WTC11 (cell line): ENCODE results near the gene RAPGEF2. TPM values are rescaled to one million over a fixed set of nuclear protein-coding genes. Genes with fewer than 3 reads are reported as not detected.
A peak's percentile ranks its signal among the peaks of the same experiment; 100 is the strongest.

ENCODE experiments used
- ATAC-seq: fragments of 200-7000 bp; cut with Tn5 transposase; 2 replicates; pipeline ENCODE4 v1.10.0; 2021; ENCODE audit warnings: mild to moderate bottlenecking, moderate library complexity
- CTCF ChIA-PET: fragments of 300-600 bp; sonication (Branson Sonifier 250); formaldehyde crosslinking; loops from one replicate; lab custom pipeline; 2021; ENCODE audit warnings: antibody characterized with exemption; lab: Charles Lee
- POLR2A ChIA-PET: fragments of 350-600 bp; sonication (Branson Sonifier 250); formaldehyde crosslinking; loops from one replicate; lab custom pipeline; 2021; ENCODE audit warnings: antibody characterized with exemption; lab: Charles Lee
- DNase-seq: peaks from one replicate; pipeline ENCODE4 v3.0.0; 2021; ENCODE audit warnings: low spot score
- H3K27ac Mint-ChIP-seq: 2 replicates; pipeline ENCODE4 v1.8.0; 2021; ENCODE audit warnings: mixed read lengths
- H3K27me3 Mint-ChIP-seq: 2 replicates; pipeline ENCODE4 v1.8.0; 2021; ENCODE audit warnings: low read depth, mild to moderate bottlenecking, moderate library complexity, mixed read lengths
- H3K36me3 Mint-ChIP-seq: 2 replicates; pipeline ENCODE4 v1.8.0; 2021; ENCODE audit warnings: mixed read lengths
- H3K4me1 Mint-ChIP-seq: 2 replicates; pipeline ENCODE4 v1.8.0; 2022; ENCODE audit warnings: mixed read lengths
- H3K4me3 Mint-ChIP-seq: 2 replicates; pipeline ENCODE4 v1.8.0; 2021; ENCODE audit warnings: mild to moderate bottlenecking, moderate library complexity, mixed read lengths
- H3K9me3 Mint-ChIP-seq: 2 replicates; pipeline ENCODE4 v1.8.0; 2021; ENCODE audit warnings: mixed read lengths
- ATF1 ChIP-seq: sonication (generic); formaldehyde crosslinking; IDR thresholded peaks from 2 replicates; pipeline ENCODE4 v1.8.1; 2023; ENCODE audit warnings: mild to moderate bottlenecking, moderate library complexity, missing genetic modification reagents
- ATF6 ChIP-seq: sonication (generic); formaldehyde crosslinking; IDR thresholded peaks from 2 replicates; pipeline ENCODE4 v1.8.1; 2023; ENCODE audit warnings: mild to moderate bottlenecking, missing genetic modification reagents
- CBFB ChIP-seq: sonication (generic); formaldehyde crosslinking; IDR thresholded peaks from 2 replicates; pipeline ENCODE4 v1.8.1; 2022; ENCODE audit warnings: mild to moderate bottlenecking, low read depth, missing genetic modification reagents
- ETV6 ChIP-seq: sonication (generic); formaldehyde crosslinking; IDR thresholded peaks from 2 replicates; pipeline ENCODE4 v1.8.1; 2022; ENCODE audit warnings: mild to moderate bottlenecking, missing genetic modification reagents
- GTF2I ChIP-seq: fragments of 250-450 bp; sonication (Bioruptor Pico); conservative IDR thresholded peaks from 2 replicates; pipeline ENCODE4 v1.4.0; 2021; ENCODE audit warnings: mild to moderate bottlenecking
- IRF2 ChIP-seq: sonication (generic); formaldehyde crosslinking; IDR thresholded peaks from 2 replicates; pipeline ENCODE4 v1.8.0; 2022; ENCODE audit warnings: low read depth, missing genetic modification reagents, borderline replicate concordance
- NFATC4 ChIP-seq: fragments of 250-450 bp; sonication (Bioruptor Pico); IDR thresholded peaks from 2 replicates; pipeline ENCODE4 v1.9.0; 2021; ENCODE audit warnings: mild to moderate bottlenecking
- NR1H2 ChIP-seq: sonication (generic); formaldehyde crosslinking; IDR thresholded peaks from 2 replicates; pipeline ENCODE4 v1.9.0; 2021; ENCODE audit warnings: mild to moderate bottlenecking, moderate library complexity, missing genetic modification reagents
- NR3C1 ChIP-seq: sonication (generic); formaldehyde crosslinking; conservative IDR thresholded peaks from 2 replicates; pipeline ENCODE4 v1.8.1; 2023; ENCODE audit warnings: low read depth, mild to moderate bottlenecking, missing genetic modification reagents
- OVOL2 ChIP-seq: fragments of 250-450 bp; sonication (Bioruptor Pico); IDR thresholded peaks from 2 replicates; pipeline ENCODE4 v1.9.0; 2021; ENCODE audit warnings: mild to moderate bottlenecking, borderline replicate concordance
- PRDM15 ChIP-seq: sonication (generic); formaldehyde crosslinking; IDR thresholded peaks from 2 replicates; pipeline ENCODE4 v1.8.0; 2022; ENCODE audit warnings: missing genetic modification reagents
- USF2 ChIP-seq: sonication (generic); formaldehyde crosslinking; IDR thresholded peaks from 2 replicates; pipeline ENCODE4 v1.8.1; 2023; ENCODE audit warnings: mild to moderate bottlenecking, missing genetic modification reagents, moderate library complexity
- ZNF317 ChIP-seq: sonication (generic); formaldehyde crosslinking; IDR thresholded peaks from 2 replicates; pipeline ENCODE4 v1.8.1; 2023; ENCODE audit warnings: low read depth, mild to moderate bottlenecking, moderate library complexity, missing genetic modification reagents, borderline replicate concordance
- ZNF423 ChIP-seq: fragments of 250-450 bp; sonication (Bioruptor Pico); IDR thresholded peaks from 2 replicates; pipeline ENCODE4 v2.1.2; 2022; ENCODE audit warnings: mild to moderate bottlenecking, moderate library complexity
- total RNA-seq: library from RNA; stranded (reverse); gene quantifications from 3 replicates; pipeline ENCODE4 v1.2.3, GENCODE V29; 2021
- TF ChIP-seq, protein P1 (sequence below): sonication (generic); formaldehyde crosslinking; IDR thresholded peaks from 2 replicates; pipeline ENCODE4 v1.8.0; 2022; ENCODE audit warnings: mild to moderate bottlenecking, missing genetic modification reagents
- TF ChIP-seq, protein P2 (sequence below): sonication (generic); formaldehyde crosslinking; conservative IDR thresholded peaks from 2 replicates; pipeline ENCODE4 v1.8.1; 2022; ENCODE audit warnings: mild to moderate bottlenecking, missing genetic modification reagents
- TF ChIP-seq, protein P3 (sequence below): sonication (generic); formaldehyde crosslinking; IDR thresholded peaks from 2 replicates; pipeline ENCODE4 v1.8.1; 2023; ENCODE audit warnings: mild to moderate bottlenecking, missing genetic modification reagents, moderate library complexity

RAPGEF2 gene
- total RNA-seq, 1 experiment from 2014 or later, result 40.6 TPM

DNA sequence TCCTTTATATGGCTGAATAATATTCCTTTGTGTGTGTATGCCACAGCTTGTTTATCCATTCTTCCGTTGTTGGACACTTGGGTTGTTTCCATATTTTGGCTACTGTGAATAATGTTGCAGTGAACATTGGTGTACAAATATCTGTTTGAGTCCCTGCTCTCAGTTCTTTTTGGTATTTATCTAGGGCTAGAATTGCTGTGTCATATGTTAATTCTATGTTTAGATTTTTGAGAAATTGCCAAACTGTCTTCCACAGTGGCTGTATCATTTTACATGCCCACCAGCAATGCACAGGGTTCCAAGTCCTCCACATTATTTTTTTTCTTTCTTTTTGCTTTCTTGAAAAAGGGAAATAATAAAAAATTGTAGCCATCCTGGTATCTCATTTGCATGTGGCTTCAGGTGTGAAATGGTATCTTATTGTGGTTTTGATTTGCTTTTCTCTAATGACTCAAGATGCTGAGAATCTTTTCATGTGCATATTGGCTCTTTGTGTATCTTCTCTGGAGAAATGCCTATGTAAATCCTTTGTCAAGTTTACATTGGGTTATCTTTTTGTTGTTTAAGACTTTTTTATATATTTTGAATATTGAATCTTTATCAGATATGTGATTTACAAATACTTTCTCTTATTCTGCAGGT is 129.7 kb downstream of the RAPGEF2 start:
- DNase-seq (no peak), ATAC-seq (no peak; the same call in 1 of the 2 replicates)
- ChIA-PET CTCF (no interaction called here), POLR2A (no interaction called here)
- Mint-ChIP-seq H3K27me3 (no peaks in the 10 kb centered on the region), H3K4me3 (no peak overlapping the region), H3K27ac (peak overlapping the region; percentile 75), H3K36me3 (0 out of 2 replicates have a peak, but pooled peaks cover 3% of the 10 kb centered on the region), H3K9me3 (peaks cover 6% of the 10 kb centered on the region), H3K4me1 (peaks cover 53% of the 10 kb centered on the region)
- no peak for TF ChIP-seq ATF1
- no peak for TF ChIP-seq NR1H2
- TF ChIP-seq, protein P1, sequence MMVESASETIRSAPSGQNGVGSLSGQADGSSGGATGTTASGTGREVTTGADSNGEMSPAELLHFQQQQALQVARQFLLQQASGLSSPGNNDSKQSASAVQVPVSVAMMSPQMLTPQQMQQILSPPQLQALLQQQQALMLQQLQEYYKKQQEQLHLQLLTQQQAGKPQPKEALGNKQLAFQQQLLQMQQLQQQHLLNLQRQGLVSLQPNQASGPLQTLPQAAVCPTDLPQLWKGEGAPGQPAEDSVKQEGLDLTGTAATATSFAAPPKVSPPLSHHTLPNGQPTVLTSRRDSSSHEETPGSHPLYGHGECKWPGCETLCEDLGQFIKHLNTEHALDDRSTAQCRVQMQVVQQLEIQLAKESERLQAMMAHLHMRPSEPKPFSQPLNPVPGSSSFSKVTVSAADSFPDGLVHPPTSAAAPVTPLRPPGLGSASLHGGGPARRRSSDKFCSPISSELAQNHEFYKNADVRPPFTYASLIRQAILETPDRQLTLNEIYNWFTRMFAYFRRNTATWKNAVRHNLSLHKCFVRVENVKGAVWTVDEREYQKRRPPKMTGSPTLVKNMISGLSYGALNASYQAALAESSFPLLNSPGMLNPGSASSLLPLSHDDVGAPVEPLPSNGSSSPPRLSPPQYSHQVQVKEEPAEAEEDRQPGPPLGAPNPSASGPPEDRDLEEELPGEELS (CRISPR knock-in tag), result no peak
- no peak for TF ChIP-seq USF2 (CRISPR knock-in tag)
- TF ChIP-seq IRF2 (CRISPR knock-in tag), result no peak
- TF ChIP-seq NFATC4, result no peak
- no peak for TF ChIP-seq NR3C1 (CRISPR knock-in tag)
- TF ChIP-seq, protein P2, sequence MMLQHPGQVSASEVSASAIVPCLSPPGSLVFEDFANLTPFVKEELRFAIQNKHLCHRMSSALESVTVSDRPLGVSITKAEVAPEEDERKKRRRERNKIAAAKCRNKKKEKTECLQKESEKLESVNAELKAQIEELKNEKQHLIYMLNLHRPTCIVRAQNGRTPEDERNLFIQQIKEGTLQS (CRISPR knock-in tag), result no peak

- ChIA-PET POLR2A (no interaction called here), CTCF (no interaction called here)
- ATAC-seq (no peak), DNase-seq (no peak)
- H3K27ac Mint-ChIP-seq, result 0 out of 2 replicates have a peak overlapping the region, but pooled peaks have one; percentile 58
- TF ChIP-seq GTF2I (no peak), ZNF317 (CRISPR knock-in tag) (peak; percentile 82; the same call in 1 of the 2 replicates)
- peaks cover 26% of the 10 kb centered on the region for H3K4me1 Mint-ChIP-seq
- H3K36me3 Mint-ChIP-seq, result 0 out of 2 replicates have a peak, but pooled peaks cover 3% of the 10 kb centered on the region
- H3K4me3 Mint-ChIP-seq, result no peak overlapping the region
- H3K27me3 Mint-ChIP-seq, result no peaks in the 10 kb centered on the region
- peaks cover 6% of the 10 kb centered on the region for H3K9me3 Mint-ChIP-seq
Observed at GRCh38 chr4:159235779-159236368, 133.0 kb downstream of the RAPGEF2 start.

DNA sequence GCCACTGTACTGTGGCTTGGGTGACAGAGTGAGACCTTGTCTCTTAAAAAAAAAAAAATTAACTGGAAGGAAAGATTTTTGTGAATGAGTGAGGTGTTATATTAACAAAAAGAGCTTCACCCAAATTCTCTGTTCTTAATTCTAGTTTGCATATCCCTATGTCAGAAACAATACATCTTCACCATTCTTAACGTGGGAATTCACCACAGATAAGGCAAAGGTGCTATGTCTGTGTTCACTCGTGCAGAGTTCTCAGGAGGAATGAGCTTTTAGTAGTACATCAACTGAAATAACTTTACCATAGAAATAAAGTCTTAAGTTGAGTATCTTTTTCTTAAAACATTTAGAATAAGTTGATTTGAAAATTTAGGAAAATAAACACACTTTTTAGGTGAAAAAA is 135.1 kb downstream of the RAPGEF2 start:
- H3K27me3 Mint-ChIP-seq, result no peaks in the 10 kb centered on the region
- H3K4me3 Mint-ChIP-seq, result no peak overlapping the region
- ChIA-PET CTCF (interaction anchor here (0.6 to 0.7 kb wide), 2 partner anchors 35 to 46 kb away, joined by 3 to 4 read pairs; no protein-coding TSS in a partner anchor), POLR2A (no interaction called here)
- H3K27ac Mint-ChIP-seq, result no peak overlapping the region
- 0 out of 2 replicates have a peak, but pooled peaks cover 3% of the 10 kb centered on the region for H3K36me3 Mint-ChIP-seq
- ATAC-seq (no peak), DNase-seq (no peak)
- H3K4me1 Mint-ChIP-seq, result peaks cover 13% of the 10 kb centered on the region
- no peaks in the 10 kb centered on the region for H3K9me3 Mint-ChIP-seq
- TF ChIP-seq ETV6 (CRISPR knock-in tag) (no peak), ZNF423 (CRISPR knock-in tag) (no peak), CBFB (CRISPR knock-in tag) (no peak), PRDM15 (CRISPR knock-in tag) (no peak), ATF6 (no peak), OVOL2 (CRISPR knock-in tag) (no peak)
- TF ChIP-seq, protein P1 (CRISPR knock-in tag), result no peak
- TF ChIP-seq, protein P3, sequence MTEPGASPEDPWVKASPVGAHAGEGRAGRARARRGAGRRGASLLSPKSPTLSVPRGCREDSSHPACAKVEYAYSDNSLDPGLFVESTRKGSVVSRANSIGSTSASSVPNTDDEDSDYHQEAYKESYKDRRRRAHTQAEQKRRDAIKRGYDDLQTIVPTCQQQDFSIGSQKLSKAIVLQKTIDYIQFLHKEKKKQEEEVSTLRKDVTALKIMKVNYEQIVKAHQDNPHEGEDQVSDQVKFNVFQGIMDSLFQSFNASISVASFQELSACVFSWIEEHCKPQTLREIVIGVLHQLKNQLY (CRISPR knock-in tag), result no peak
